Measurements from ENCODE around the gene SEC11C. TPM values are rescaled to one million over a fixed set of nuclear protein-coding genes. Genes with fewer than 3 reads are reported as not detected.

The SEC11C gene
- total RNA-seq, 2 donors from 2014 or later, result 76.6 to 711 TPM

- Histone ChIP-seq H3K27ac (no peak overlapping the region), H3K4me1 (replicated peaks) (no peaks in the 10 kb centered on the region), H3K36me3 (no peaks in the 10 kb centered on the region), H3K27me3 (replicated peaks; ENCODE audit: insufficient read depth) (no peaks in the 10 kb centered on the region), H3K9me3 (no peaks in the 10 kb centered on the region), H3K4me3 (no peak overlapping the region)
- intact Hi-C loops (cut with DNase I), result no loop called here
- 48% methylated on average over 5 of the region's 5 CpGs for WGBS
- no peak for DNase-seq (ENCODE audit: low spot score)
- TF ChIP-seq POLR2AphosphoS5 (IDR thresholded peaks at IDR 0.05) (no peak), CTCF (IDR thresholded peaks at IDR 0.05) (no peak), POLR2A (IDR thresholded peaks at IDR 0.05) (no peak)
Measured at GRCh38 chr18:59123588-59124369, 15.9 kb upstream of the SEC11C start.

- WGBS, result 68% methylated on average over 1 of the region's 1 CpG
- no peak overlapping the region for H3K27ac ChIP-seq
- H3K9me3 ChIP-seq, result no peaks in the 10 kb centered on the region
- no peaks in the 10 kb centered on the region for H3K27me3 ChIP-seq (replicated peaks; ENCODE audit: insufficient read depth)
- TF ChIP-seq CTCF (IDR thresholded peaks at IDR 0.05) (no peak), POLR2A (IDR thresholded peaks at IDR 0.05) (no peak), POLR2AphosphoS5 (IDR thresholded peaks at IDR 0.05) (no peak)
- H3K4me3 ChIP-seq, result no peak overlapping the region
- intact Hi-C loops (cut with DNase I), result no loop called here
- no peaks in the 10 kb centered on the region for H3K4me1 ChIP-seq (replicated peaks)
- no peaks in the 10 kb centered on the region for H3K36me3 ChIP-seq
- DNase-seq (ENCODE audit: low spot score), result no peak
Measured at GRCh38 chr18:59124370-59124704, 15.3 kb upstream of the SEC11C start.

- intact Hi-C loops (cut with DNase I), result no loop called here
- H3K36me3 ChIP-seq, result no peaks in the 10 kb centered on the region
- H3K4me1 ChIP-seq (replicated peaks), result no peaks in the 10 kb centered on the region
- no peaks in the 10 kb centered on the region for H3K9me3 ChIP-seq
- no peak for TF ChIP-seq CTCF (IDR thresholded peaks at IDR 0.05)
- no peak for TF ChIP-seq POLR2A (IDR thresholded peaks at IDR 0.05)
- TF ChIP-seq POLR2AphosphoS5 (IDR thresholded peaks at IDR 0.05), result no peak
- no peak overlapping the region for H3K4me3 ChIP-seq
- no peak for DNase-seq (ENCODE audit: low spot score)
- H3K27ac ChIP-seq, result no peak overlapping the region
- H3K27me3 ChIP-seq (replicated peaks; ENCODE audit: insufficient read depth), result no peaks in the 10 kb centered on the region
- WGBS, result 54% methylated on average over 6 of the region's 6 CpGs
Measured at GRCh38 chr18:59127047-59127446, 12.6 kb upstream of the SEC11C start.

- no peak for DNase-seq (ENCODE audit: low spot score)
- Histone ChIP-seq H3K4me3 (no peak overlapping the region), H3K27ac (no peak overlapping the region), H3K36me3 (no peaks in the 10 kb centered on the region), H3K27me3 (replicated peaks; ENCODE audit: insufficient read depth) (no peaks in the 10 kb centered on the region), H3K4me1 (replicated peaks) (no peaks in the 10 kb centered on the region), H3K9me3 (no peaks in the 10 kb centered on the region)
- no peak for TF ChIP-seq CTCF (IDR thresholded peaks at IDR 0.05)
- TF ChIP-seq POLR2A (IDR thresholded peaks at IDR 0.05), result no peak
- TF ChIP-seq POLR2AphosphoS5 (IDR thresholded peaks at IDR 0.05), result no peak
- WGBS, result 76% methylated on average over 4 of the region's 4 CpGs
- intact Hi-C loops (cut with DNase I), result no loop called here
Measured at GRCh38 chr18:59129951-59130703, 9.6 kb upstream of the SEC11C start.
